ENCODE data around the gene SERTAD4.
A peak's percentile ranks its signal among the peaks of the same experiment; 100 is the strongest.
"Not testable (repeated sequence)": the region's sequence is repeated elsewhere in the genome, so short reads cannot be mapped to it uniquely, and the experiment has no call there.

Gene SERTAD4

DNA sequence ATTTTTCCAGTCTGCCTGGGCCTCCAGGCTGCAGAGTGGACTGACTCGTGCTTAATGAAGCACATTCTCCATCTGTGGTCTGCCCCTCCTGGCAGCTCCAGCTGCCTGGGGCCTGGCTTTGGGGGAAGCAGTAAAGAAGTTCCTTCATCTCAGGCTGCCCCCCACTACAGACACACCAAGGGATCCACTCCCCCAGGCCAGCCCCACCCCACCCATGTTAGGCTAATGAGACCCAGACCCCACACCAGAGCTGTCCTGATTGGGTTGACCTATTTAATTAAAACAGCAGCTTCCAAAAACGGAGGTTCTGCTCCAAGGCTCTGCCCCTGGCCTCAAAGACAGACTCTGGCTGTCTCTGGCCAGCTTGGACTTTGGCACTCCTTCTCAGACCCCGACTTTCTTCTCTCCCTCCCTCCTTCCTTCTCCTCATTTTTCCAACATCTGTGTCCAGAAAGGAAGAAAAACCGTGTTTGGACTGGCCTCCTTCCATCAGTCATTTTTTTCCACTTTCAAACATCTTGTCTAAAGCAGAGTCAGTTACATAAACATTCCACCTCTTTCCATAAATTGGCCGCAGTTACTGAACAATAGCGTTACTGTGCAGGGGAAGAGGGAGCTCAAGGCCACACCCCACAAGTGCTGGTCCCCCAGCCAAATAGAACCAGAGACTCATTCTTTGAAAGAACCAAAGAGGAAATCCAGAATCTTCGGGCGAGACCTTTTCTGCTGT is 29.7 kb downstream of the SERTAD4 start:
- no peaks in the 10 kb centered on the region for H3K27me3 ChIP-seq
- peaks cover 6 to 46% (median 25%) of the 10 kb centered on the region in 10 experiments; a peak in 17 of 20 replicates for H3K4me1 ChIP-seq
- TF ChIP-seq Cebpa-rat (IDR thresholded peaks at IDR 0.05): no peak
- no peak overlapping the region for H3K4me3 ChIP-seq
- H3K4me2 ChIP-seq: no peak overlapping the region; a peak in 1 of 22 replicates
- no peaks in the 10 kb centered on the region for H4K20me1 ChIP-seq
- H3K27ac ChIP-seq: no peak overlapping the region
- no peak overlapping the region for H3K9ac ChIP-seq
- peaks cover 0 to 3% (median 0%) of the 10 kb centered on the region in 11 experiments; a peak in 2 of 22 replicates for H3K9me3 ChIP-seq (replicated peaks in 1 of 11)
- no peaks in the 10 kb centered on the region for H3K36me3 ChIP-seq

DNA sequence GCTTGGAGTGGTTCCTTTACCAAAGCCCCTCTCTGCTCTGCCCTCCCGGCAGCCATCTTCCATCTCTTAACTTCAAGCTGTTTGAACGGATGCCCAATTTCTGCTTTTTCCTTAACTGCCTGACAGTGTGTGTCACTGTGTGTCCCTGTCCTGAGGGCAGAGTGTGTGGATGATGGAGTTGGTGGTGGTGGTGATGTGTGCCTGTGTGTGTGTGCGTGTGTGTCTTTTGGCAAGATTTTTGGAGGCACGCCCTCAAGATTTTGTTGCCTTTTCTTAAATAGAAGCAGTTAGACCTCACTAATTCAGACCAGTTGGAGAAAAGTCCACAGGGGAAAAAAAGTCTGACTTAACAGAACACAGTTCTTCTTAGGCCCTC is 30.3 kb downstream of the SERTAD4 start:
- H3K4me3 ChIP-seq: no peak overlapping the region
- no peaks in the 10 kb centered on the region for H3K36me3 ChIP-seq
- H3K27ac ChIP-seq: no peak overlapping the region
- H3K9me3 ChIP-seq (replicated peaks in 1 of 11): peaks cover 0 to 4% (median 0%) of the 10 kb centered on the region in 11 experiments; a peak in 2 of 22 replicates
- H3K9ac ChIP-seq: no peak overlapping the region
- H4K20me1 ChIP-seq: no peaks in the 10 kb centered on the region
- peaks cover 3 to 41% (median 20%) of the 10 kb centered on the region in 10 experiments; a peak in 17 of 20 replicates for H3K4me1 ChIP-seq
- H3K27me3 ChIP-seq: no peaks in the 10 kb centered on the region
- no peak overlapping the region for H3K4me2 ChIP-seq
- no peak for TF ChIP-seq Cebpa-rat (IDR thresholded peaks at IDR 0.05)

DNA sequence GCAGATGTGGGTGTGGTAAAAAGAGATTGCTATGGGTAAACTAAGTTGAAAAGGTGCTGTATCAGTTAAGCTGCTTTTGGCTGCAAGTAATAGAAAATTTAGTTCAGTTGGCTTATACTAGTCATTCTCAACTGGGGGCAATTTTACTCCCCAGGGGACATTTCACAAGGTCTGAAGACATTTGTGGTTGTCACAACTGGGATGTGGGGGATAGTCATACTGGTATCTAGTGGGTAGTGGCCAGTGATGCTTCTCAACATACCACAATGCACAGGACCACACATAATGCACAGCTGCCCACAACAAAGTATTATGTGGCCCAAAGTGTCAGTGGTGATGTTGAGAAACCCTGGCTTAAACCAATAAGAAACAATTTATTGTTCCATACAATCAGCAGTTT is 31.4 kb downstream of the SERTAD4 start:
- H3K27ac ChIP-seq: no peak overlapping the region
- TF ChIP-seq Cebpa-rat (IDR thresholded peaks at IDR 0.05): no peak
- peaks cover 0 to 30% (median 12%) of the 10 kb centered on the region in 10 experiments; a peak in 12 of 20 replicates for H3K4me1 ChIP-seq

GRCh38 chr1:210264496-210265380 is 32.1 kb downstream of the SERTAD4 start:
- H3K36me3 ChIP-seq: no peaks in the 10 kb centered on the region
- H3K4me1 ChIP-seq: peaks cover 0 to 24% (median 10%) of the 10 kb centered on the region in 10 experiments; a peak in 12 of 20 replicates
- H3K4me2 ChIP-seq: peak overlapping the region in 3 of 11 experiments; percentile 9 to 34 (median 24); a peak in 2 of 22 replicates
- TF ChIP-seq Cebpa-rat (IDR thresholded peaks at IDR 0.05): no peak
- peaks cover 0 to 4% (median 0%) of the 10 kb centered on the region in 11 experiments; a peak in 2 of 22 replicates for H3K9me3 ChIP-seq (replicated peaks in 1 of 11)
- H4K20me1 ChIP-seq: no peaks in the 10 kb centered on the region
- no peak overlapping the region for H3K4me3 ChIP-seq
- H3K27me3 ChIP-seq: no peaks in the 10 kb centered on the region
- no peak overlapping the region for H3K27ac ChIP-seq
- H3K9ac ChIP-seq: no peak overlapping the region

More for the DNA sequence above, 31.4 kb downstream of the SERTAD4 start:
- H3K36me3 ChIP-seq: no peaks in the 10 kb centered on the region
- no peak overlapping the region for H3K9ac ChIP-seq
- no peak overlapping the region for H3K4me3 ChIP-seq
- H3K27me3 ChIP-seq: no peaks in the 10 kb centered on the region
- peaks cover 0 to 4% (median 0%) of the 10 kb centered on the region in 11 experiments; a peak in 2 of 22 replicates for H3K9me3 ChIP-seq (replicated peaks in 1 of 11)
- H4K20me1 ChIP-seq: no peaks in the 10 kb centered on the region
- H3K4me2 ChIP-seq: peak overlapping the region in 7 of 11 experiments; percentile 5 to 41 (median 19); a peak in 6 of 22 replicates

DNA sequence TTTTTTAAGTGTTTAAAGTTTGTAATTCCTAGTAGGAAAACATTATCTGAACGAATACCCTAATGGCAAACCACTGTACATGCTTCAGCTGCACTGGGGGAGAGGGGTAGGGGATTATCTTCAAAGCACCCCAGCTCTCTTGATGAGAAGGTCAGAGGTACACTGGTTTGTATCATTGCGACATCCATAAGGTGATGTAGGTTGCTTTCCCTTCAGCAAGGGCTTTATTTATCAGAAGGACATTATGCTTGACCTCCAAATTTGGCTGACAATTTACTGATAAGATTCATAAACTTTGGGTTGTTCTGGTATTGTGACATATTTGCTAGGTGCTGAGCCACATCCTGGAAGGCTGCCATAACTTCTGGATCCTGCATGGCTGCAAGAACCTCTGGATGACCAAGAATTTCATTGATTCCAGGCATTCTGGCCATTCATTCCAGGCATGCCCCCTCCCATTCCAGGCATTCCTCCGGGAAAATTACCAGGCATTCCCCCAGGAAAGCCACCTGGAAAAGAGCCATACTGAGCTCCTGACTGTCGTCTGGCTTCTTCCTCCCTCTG is 32.9 kb downstream of the SERTAD4 start:
- H3K9me3 ChIP-seq (replicated peaks in 1 of 11); H3K4me2 ChIP-seq; H4K20me1 ChIP-seq; H3K27ac ChIP-seq; H3K27me3 ChIP-seq; H3K36me3 ChIP-seq; H3K4me3 ChIP-seq; H3K9ac ChIP-seq: not testable (repeated sequence)
- peaks cover 0 to 17% (median 3%) of the 10 kb centered on the region in 10 experiments; a peak in 9 of 20 replicates for H3K4me1 ChIP-seq
- TF ChIP-seq Cebpa-rat (IDR thresholded peaks at IDR 0.05): peak in 1 of 11 experiments; percentile 40; a peak in 3 of 22 replicates

GRCh38 chr1:210269981-210270380 is 37.4 kb downstream of the SERTAD4 start:
- no peaks in the 10 kb centered on the region for H3K4me1 ChIP-seq

DNA sequence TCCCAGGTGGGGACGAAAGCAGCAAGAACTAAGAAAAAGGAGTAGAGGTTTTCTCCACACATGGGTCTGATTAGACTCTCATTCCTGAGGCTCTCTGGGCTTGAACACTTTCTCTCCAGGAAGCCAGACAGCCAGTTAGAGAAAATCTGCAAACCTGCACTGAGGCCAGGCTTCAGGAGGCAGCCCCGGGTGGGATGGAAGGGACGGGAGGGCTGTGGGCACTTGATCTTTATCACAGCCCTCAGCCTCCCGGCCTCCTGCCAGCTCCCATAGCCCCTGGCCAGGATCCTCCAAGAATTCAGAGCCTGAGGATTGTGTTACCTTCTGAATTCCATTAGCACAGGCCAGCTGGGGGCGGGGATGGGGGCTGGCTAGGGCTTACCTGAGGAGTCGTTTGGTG is 40.1 kb downstream of the SERTAD4 start:
- H3K27ac ChIP-seq: no peak overlapping the region
- H3K4me3 ChIP-seq: no peak overlapping the region

More at GRCh38 chr1:210269981-210270380, 37.4 kb downstream of the SERTAD4 start:
- no peak for TF ChIP-seq Cebpa-rat (IDR thresholded peaks at IDR 0.05)
- Histone ChIP-seq H3K27ac (no peak overlapping the region), H3K4me2 (no peak overlapping the region), H3K4me3 (no peak overlapping the region), H3K9ac (no peak overlapping the region), H4K20me1 (no peaks in the 10 kb centered on the region), H3K9me3 (replicated peaks in 1 of 11) (peaks cover 0 to 4% (median 0%) of the 10 kb centered on the region in 11 experiments; a peak in 2 of 22 replicates), H3K27me3 (no peaks in the 10 kb centered on the region), H3K36me3 (no peaks in the 10 kb centered on the region)

GRCh38 chr1:210280221-210280620 is 47.6 kb downstream of the SERTAD4 start:
- Histone ChIP-seq H4K20me1 (no peaks in the 10 kb centered on the region), H3K27me3 (no peaks in the 10 kb centered on the region)

More for the DNA sequence above, 40.1 kb downstream of the SERTAD4 start:
- Histone ChIP-seq H3K4me2 (no peak overlapping the region), H3K27me3 (no peaks in the 10 kb centered on the region), H3K36me3 (no peaks in the 10 kb centered on the region), H3K9ac (no peak overlapping the region), H4K20me1 (no peaks in the 10 kb centered on the region), H3K4me1 (no peaks in the 10 kb centered on the region), H3K9me3 (replicated peaks in 1 of 11) (no peaks in the 10 kb centered on the region)
- no peak for TF ChIP-seq Cebpa-rat (IDR thresholded peaks at IDR 0.05)

GRCh38 chr1:210288116-210288515 is 55.5 kb downstream of the SERTAD4 start:
- Histone ChIP-seq H3K4me2 (no peak overlapping the region), H3K9ac (no peak overlapping the region), H3K4me1 (peaks cover 0 to 8% (median 7%) of the 10 kb centered on the region in 10 experiments; a peak in 7 of 20 replicates), H3K27me3 (peaks cover 27 to 34% (median 31%) of the 10 kb centered on the region in 11 experiments), H3K9me3 (replicated peaks in 1 of 11) (no peaks in the 10 kb centered on the region), H3K4me3 (no peak overlapping the region), H4K20me1 (no peaks in the 10 kb centered on the region; a peak in 1 of 22 replicates), H3K27ac (no peak overlapping the region), H3K36me3 (no peaks in the 10 kb centered on the region)
- TF ChIP-seq Cebpa-rat (IDR thresholded peaks at IDR 0.05): no peak

More at GRCh38 chr1:210280221-210280620, 47.6 kb downstream of the SERTAD4 start:
- no peak overlapping the region for H3K9ac ChIP-seq
- no peaks in the 10 kb centered on the region for H3K36me3 ChIP-seq
- no peak overlapping the region for H3K4me3 ChIP-seq
- no peak overlapping the region for H3K27ac ChIP-seq
- H3K4me1 ChIP-seq: no peaks in the 10 kb centered on the region
- TF ChIP-seq Cebpa-rat (IDR thresholded peaks at IDR 0.05): no peak
- no peak overlapping the region for H3K4me2 ChIP-seq
- peaks cover 30 to 43% (median 33%) of the 10 kb centered on the region in 11 experiments for H3K9me3 ChIP-seq (replicated peaks in 1 of 11)
